Left lung (tissue), 10 donors: Measurements from ENCODE around the gene MBOAT2. TPM values are rescaled to one million over a fixed set of nuclear protein-coding genes. Genes with fewer than 3 reads are reported as not detected.

Source experiments
- ATAC-seq: fragments of 200-7000 bp; cut with Tn5 transposase; one replicate; pipeline ENCODE4 v1.9.1; 2020; ENCODE audit warnings: moderate library complexity
- DNase-seq, 4 donors: peaks; one replicate each; pipeline ENCODE4 v3.0.0-alpha.2; 2013 to 2020
- H3K27ac ChIP-seq, 2 donors: fragments of 200-600 bp; sonication (generic) in 1 of 2; one replicate each; pipeline versions ENCODE4 v1.5.0 to v1.8.0; 2020 to 2021
- H3K27me3 ChIP-seq, 2 donors: fragments of 200-600 bp; sonication (generic) in 1 of 2; one replicate each; pipeline versions ENCODE4 v1.5.0 to v1.8.0; 2020 to 2021
- H3K36me3 ChIP-seq, 2 donors: fragments of 200-600 bp; sonication (generic) in 1 of 2; one replicate each; pipeline versions ENCODE4 v1.5.0 to v1.8.0; 2020 to 2021
- H3K4me1 ChIP-seq, 2 donors: fragments of 200-600 bp; one replicate each; pipeline ENCODE4 v1.8.0; 2021
- H3K4me3 ChIP-seq, 2 donors: fragments of 200-600 bp; sonication (generic) in 1 of 2; one replicate each; pipeline versions ENCODE4 v1.5.0 to v1.8.0; 2020 to 2021; ENCODE audit warnings: mild to moderate bottlenecking in 1 of 2
- H3K9me3 ChIP-seq, 2 donors: fragments of 200-600 bp; sonication (generic) in 1 of 2; one replicate each; pipeline versions ENCODE4 v1.5.0 to v1.8.0; 2020 to 2021
- intact Hi-C, 2 donors: fragments of 100-400 bp; cut with DNase I; formaldehyde crosslinking; loops; one replicate each; pipeline versions ENCODE4 v1.11.2 to v1.14.2; 2022
- polyA plus RNA-seq, 6 donors: library from polyadenylated mRNA; unstranded; fragments of 120-200 nt; gene quantifications; one replicate each; pipeline ENCODE4 v1.2.1, GENCODE V29; 2013; ENCODE audit not compliant: insufficient read length in 6 of 6
- total RNA-seq, 2 donors: library from RNA; stranded (reverse); fragmentation: NEBNext Ultra II Directional; extraction: Animal tissue kit (Norgen Biotek cat#: 25700); gene quantifications; one replicate each; pipeline ENCODE4 v1.2.1, GENCODE V29; 2021
- TF ChIP-seq, protein P1 (sequence below), 2 donors: fragments of 200-600 bp; sonication (generic) in 1 of 2; IDR thresholded peaks; one replicate each; pipeline versions ENCODE4 v1.5.0 to v1.8.0; 2021; ENCODE audit warnings: antibody characterized with exemption in 2 of 2
- donor health status: DM: no; HTN: yes; CAD: no.
- donor health status: DM: no; HTN: no; CAD: no.

The MBOAT2 gene
- total and polyA plus RNA-seq, 8 donors = 32.7 to 85.5 (median 62.9) TPM

DNA sequence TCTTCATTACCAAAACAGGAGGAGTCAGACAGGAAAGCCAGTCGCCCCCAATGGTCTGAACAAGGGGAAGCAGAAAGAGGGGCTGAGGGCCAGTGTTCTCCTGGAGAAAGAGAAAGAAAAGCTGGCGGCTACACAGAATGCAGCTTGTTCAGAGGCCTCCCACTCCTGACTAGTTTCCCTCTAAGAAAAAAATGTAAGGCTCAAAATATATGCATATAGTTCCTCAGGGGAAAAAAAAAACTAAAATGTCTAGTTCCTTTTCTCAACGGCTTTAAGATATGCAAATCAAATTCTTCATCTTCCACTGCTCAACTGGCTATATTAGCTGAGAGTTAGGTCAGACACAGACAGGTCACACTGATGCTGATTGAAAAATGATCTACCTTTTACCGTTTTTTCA is 18.6 kb downstream of the MBOAT2 start:
- H3K27ac ChIP-seq = no peak overlapping the region
- no peaks in the 10 kb centered on the region for H3K9me3 ChIP-seq
- no peaks in the 10 kb centered on the region for H3K27me3 ChIP-seq
- H3K36me3 ChIP-seq = no peaks in the 10 kb centered on the region
- TF ChIP-seq, protein P1, sequence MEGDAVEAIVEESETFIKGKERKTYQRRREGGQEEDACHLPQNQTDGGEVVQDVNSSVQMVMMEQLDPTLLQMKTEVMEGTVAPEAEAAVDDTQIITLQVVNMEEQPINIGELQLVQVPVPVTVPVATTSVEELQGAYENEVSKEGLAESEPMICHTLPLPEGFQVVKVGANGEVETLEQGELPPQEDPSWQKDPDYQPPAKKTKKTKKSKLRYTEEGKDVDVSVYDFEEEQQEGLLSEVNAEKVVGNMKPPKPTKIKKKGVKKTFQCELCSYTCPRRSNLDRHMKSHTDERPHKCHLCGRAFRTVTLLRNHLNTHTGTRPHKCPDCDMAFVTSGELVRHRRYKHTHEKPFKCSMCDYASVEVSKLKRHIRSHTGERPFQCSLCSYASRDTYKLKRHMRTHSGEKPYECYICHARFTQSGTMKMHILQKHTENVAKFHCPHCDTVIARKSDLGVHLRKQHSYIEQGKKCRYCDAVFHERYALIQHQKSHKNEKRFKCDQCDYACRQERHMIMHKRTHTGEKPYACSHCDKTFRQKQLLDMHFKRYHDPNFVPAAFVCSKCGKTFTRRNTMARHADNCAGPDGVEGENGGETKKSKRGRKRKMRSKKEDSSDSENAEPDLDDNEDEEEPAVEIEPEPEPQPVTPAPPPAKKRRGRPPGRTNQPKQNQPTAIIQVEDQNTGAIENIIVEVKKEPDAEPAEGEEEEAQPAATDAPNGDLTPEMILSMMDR (IDR thresholded peaks at IDR 0.05) = no peak
- ATAC-seq = no peak
- H3K4me1 ChIP-seq = peaks cover 4 to 34% of the 10 kb centered on the region in 2 donors
- intact Hi-C loops = no loop called here
- no peak overlapping the region for H3K4me3 ChIP-seq
- DNase-seq = no peak

DNA sequence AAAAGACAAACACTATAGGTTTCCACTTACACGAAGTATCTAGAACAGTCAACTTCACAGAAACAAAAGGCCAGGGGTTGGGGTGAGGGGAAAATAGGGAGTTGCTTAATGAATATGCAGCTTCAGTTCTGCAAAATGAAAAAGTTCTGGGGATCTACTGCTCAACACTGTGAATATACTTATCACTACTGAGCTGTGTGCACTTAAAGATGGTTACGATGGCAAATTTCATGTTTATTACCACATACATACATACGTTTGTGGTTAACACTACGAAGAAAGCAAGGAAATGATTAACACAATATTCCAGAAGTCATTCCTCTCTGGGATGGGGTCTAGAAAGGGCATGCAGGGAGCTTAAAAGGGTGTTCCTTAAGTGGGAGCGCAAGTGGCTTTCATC is 19.3 kb downstream of the MBOAT2 start:
- no peaks in the 10 kb centered on the region for H3K9me3 ChIP-seq
- TF ChIP-seq, protein P1 (IDR thresholded peaks at IDR 0.05) = no peak
- peaks cover 4 to 30% of the 10 kb centered on the region in 2 donors for H3K4me1 ChIP-seq
- no peaks in the 10 kb centered on the region for H3K27me3 ChIP-seq
- H3K4me3 ChIP-seq = no peak overlapping the region
- intact Hi-C loops = no loop called here
- H3K27ac ChIP-seq = peak overlapping the region in 1 of 2 donors; percentile 34
- DNase-seq (no peak), ATAC-seq (no peak)
- no peaks in the 10 kb centered on the region for H3K36me3 ChIP-seq

DNA sequence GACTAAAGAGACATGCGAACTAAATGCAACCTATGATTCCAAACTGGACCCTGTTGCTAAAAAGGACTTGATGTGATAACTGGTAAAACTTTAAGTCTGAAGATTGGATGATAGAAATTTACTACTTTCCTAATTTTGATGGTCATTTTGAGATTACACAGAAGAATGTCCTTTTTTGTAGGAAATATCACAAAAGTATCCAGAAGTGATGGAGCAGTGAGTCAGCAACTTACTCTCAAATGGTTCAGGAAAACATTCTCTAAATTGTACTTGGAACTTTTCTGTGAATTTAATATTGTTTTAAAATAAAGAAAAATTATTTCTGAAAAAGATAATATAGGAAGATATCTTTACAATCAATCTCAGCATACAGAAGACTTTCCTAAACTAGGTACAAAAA is 19.9 kb downstream of the MBOAT2 start:
- H3K4me3 ChIP-seq = no peak overlapping the region
- intact Hi-C loops = no loop called here
- ATAC-seq (no peak), DNase-seq (no peak)
- TF ChIP-seq, protein P1 (IDR thresholded peaks at IDR 0.05) = no peak
- peaks cover 4 to 28% of the 10 kb centered on the region in 2 donors for H3K4me1 ChIP-seq
- H3K9me3 ChIP-seq = no peaks in the 10 kb centered on the region
- H3K27ac ChIP-seq = peak overlapping the region in 1 of 2 donors; percentile 34
- H3K36me3 ChIP-seq = no peaks in the 10 kb centered on the region
- H3K27me3 ChIP-seq = no peaks in the 10 kb centered on the region

DNA sequence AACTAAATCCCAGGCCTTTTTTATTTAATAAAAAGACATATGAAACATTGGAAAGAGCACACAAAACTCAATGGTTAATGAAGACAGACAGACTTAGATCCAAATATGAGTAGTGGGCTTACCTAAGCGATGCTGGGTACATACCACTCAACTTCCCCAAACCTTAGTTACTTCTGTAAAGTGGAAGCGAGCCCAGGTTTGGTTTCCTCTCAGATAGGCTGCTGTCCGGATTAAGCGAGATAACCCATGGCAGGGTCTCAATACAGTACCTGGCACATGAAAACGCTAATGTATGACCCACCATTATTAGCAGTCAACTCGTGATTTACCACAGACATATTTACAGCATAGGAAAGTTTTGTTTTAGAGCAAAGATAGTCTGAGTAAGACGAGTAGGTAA is 21.6 kb downstream of the MBOAT2 start:
- Histone ChIP-seq H3K9me3 (no peaks in the 10 kb centered on the region), H3K4me3 (no peak overlapping the region), H3K27ac (no peak overlapping the region), H3K27me3 (no peaks in the 10 kb centered on the region), H3K4me1 (peaks cover 4 to 28% of the 10 kb centered on the region in 2 donors), H3K36me3 (no peaks in the 10 kb centered on the region)
- no peak for ATAC-seq
- no peak for DNase-seq
- intact Hi-C loops = no loop called here
- TF ChIP-seq, protein P1 (IDR thresholded peaks at IDR 0.05) = no peak

DNA sequence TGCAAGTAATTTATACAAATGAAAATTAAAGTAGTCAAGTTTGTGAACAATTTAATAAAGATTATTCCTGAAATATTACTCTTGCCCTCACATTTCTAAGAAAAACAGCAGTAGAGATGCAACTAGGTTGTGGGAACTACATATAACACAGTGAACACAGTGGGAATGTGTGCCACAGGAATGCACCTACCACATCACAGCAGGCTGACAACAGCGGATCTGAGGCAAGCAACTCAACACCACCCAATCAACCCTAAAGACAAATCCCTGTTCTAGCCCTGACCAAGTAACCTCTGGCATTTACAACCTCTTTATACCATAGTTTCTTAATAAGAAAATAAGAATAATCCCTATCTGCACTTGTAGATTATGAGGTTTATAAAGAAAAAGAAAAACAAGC is 23.4 kb downstream of the MBOAT2 start:
- Histone ChIP-seq H3K4me3 (no peak overlapping the region), H3K27ac (no peak overlapping the region), H3K27me3 (no peaks in the 10 kb centered on the region), H3K36me3 (no peaks in the 10 kb centered on the region), H3K4me1 (peaks cover 4 to 26% of the 10 kb centered on the region in 2 donors), H3K9me3 (no peaks in the 10 kb centered on the region)
- TF ChIP-seq, protein P1 (IDR thresholded peaks at IDR 0.05) = no peak
- no peak for DNase-seq
- ATAC-seq = no peak
- intact Hi-C loops = no loop called here
